Measurements from ENCODE around the gene BRD4. TPM values are rescaled to one million over a fixed set of nuclear protein-coding genes. Genes with fewer than 3 reads are reported as not detected.

The BRD4 gene
- total and polyA plus RNA-seq, 2 of the 13 experiments (the other 11 are each of a cell fraction or from before 2014, with no cell fraction given) = 10.5 to 11.4 TPM

DNA sequence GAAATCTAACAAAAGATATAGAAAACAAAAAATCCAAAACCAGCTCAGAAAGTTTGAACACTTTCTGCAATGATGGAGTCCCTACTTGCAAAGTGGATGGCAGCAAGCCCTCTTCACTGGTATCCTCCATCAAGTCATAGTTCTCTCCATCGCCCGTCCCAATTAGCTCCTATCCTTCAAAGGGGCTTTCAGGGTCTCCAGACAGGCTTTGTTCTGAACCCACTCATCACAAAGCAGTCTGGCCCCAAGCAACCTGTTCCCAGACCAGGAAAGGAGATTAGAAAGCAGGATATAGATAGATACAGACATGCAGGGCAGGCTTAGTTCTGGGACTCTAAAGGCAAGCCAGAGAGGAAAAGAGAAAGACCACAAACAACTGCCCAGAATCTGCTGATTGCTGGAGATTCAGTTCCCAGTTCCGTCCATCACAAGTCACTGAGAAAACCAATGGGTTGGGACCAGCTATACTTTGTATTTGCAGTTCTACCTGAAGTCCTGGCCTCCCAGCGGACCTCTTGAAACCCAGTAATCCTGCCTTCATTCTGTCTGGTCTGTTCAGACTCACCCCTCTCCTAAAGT, 52.9 kb downstream of the BRD4 start:
- no peak for DNase-seq (ENCODE audit: low spot score)
- TF ChIP-seq, protein P1, sequence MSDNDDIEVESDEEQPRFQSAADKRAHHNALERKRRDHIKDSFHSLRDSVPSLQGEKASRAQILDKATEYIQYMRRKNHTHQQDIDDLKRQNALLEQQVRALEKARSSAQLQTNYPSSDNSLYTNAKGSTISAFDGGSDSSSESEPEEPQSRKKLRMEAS (IDR thresholded peaks at IDR 0.05) = no peak
- TF ChIP-seq SP5 (CRISPR knock-in tag; IDR thresholded peaks at IDR 0.05; ENCODE audit: borderline replicate concordance, low read depth) (no peak), FOSL2 (CRISPR knock-in tag; IDR thresholded peaks at IDR 0.05) (no peak), SIN3A (IDR thresholded peaks at IDR 0.05; ENCODE audit: borderline replicate concordance, low read depth, low read length) (no peak), ZSCAN29 (CRISPR knock-in tag; conservative IDR thresholded peaks at IDR 0.05) (no peak), ZNF33B (CRISPR knock-in tag; IDR thresholded peaks at IDR 0.05) (no peak), TAF1 (CRISPR knock-in tag; IDR thresholded peaks at IDR 0.05) (no peak)
- TF ChIP-seq, protein P2, sequence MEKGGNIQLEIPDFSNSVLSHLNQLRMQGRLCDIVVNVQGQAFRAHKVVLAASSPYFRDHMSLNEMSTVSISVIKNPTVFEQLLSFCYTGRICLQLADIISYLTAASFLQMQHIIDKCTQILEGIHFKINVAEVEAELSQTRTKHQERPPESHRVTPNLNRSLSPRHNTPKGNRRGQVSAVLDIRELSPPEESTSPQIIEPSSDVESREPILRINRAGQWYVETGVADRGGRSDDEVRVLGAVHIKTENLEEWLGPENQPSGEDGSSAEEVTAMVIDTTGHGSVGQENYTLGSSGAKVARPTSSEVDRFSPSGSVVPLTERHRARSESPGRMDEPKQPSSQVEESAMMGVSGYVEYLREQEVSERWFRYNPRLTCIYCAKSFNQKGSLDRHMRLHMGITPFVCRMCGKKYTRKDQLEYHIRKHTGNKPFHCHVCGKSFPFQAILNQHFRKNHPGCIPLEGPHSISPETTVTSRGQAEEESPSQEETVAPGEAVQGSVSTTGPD (CRISPR knock-in tag; IDR thresholded peaks at IDR 0.05) = no peak
- TF ChIP-seq, protein P3, sequence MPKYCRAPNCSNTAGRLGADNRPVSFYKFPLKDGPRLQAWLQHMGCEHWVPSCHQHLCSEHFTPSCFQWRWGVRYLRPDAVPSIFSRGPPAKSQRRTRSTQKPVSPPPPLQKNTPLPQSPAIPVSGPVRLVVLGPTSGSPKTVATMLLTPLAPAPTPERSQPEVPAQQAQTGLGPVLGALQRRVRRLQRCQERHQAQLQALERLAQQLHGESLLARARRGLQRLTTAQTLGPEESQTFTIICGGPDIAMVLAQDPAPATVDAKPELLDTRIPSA (CRISPR knock-in tag; IDR thresholded peaks at IDR 0.05; ENCODE audit: borderline replicate concordance) = no peak
- TF ChIP-seq, protein P4, sequence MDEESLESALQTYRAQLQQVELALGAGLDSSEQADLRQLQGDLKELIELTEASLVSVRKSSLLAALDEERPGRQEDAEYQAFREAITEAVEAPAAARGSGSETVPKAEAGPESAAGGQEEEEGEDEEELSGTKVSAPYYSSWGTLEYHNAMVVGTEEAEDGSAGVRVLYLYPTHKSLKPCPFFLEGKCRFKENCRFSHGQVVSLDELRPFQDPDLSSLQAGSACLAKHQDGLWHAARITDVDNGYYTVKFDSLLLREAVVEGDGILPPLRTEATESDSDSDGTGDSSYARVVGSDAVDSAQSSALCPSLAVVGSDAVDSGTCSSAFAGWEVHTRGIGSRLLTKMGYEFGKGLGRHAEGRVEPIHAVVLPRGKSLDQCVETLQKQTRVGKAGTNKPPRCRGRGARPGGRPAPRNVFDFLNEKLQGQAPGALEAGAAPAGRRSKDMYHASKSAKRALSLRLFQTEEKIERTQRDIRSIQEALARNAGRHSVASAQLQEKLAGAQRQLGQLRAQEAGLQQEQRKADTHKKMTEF (CRISPR knock-in tag; IDR thresholded peaks at IDR 0.05) = no peak
- TF ChIP-seq, protein P5, sequence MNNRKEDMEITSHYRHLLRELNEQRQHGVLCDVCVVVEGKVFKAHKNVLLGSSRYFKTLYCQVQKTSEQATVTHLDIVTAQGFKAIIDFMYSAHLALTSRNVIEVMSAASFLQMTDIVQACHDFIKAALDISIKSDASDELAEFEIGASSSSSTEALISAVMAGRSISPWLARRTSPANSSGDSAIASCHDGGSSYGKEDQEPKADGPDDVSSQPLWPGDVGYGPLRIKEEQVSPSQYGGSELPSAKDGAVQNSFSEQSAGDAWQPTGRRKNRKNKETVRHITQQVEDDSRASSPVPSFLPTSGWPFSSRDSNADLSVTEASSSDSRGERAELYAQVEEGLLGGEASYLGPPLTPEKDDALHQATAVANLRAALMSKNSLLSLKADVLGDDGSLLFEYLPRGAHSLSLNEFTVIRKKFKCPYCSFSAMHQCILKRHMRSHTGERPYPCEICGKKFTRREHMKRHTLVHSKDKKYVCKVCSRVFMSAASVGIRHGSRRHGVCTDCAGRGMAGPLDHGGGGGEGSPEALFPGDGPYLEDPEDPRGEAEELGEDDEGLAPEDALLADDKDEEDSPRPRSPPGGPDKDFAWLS (CRISPR knock-in tag; IDR thresholded peaks at IDR 0.05; ENCODE audit: borderline replicate concordance) = no peak
- TF ChIP-seq, protein P6, sequence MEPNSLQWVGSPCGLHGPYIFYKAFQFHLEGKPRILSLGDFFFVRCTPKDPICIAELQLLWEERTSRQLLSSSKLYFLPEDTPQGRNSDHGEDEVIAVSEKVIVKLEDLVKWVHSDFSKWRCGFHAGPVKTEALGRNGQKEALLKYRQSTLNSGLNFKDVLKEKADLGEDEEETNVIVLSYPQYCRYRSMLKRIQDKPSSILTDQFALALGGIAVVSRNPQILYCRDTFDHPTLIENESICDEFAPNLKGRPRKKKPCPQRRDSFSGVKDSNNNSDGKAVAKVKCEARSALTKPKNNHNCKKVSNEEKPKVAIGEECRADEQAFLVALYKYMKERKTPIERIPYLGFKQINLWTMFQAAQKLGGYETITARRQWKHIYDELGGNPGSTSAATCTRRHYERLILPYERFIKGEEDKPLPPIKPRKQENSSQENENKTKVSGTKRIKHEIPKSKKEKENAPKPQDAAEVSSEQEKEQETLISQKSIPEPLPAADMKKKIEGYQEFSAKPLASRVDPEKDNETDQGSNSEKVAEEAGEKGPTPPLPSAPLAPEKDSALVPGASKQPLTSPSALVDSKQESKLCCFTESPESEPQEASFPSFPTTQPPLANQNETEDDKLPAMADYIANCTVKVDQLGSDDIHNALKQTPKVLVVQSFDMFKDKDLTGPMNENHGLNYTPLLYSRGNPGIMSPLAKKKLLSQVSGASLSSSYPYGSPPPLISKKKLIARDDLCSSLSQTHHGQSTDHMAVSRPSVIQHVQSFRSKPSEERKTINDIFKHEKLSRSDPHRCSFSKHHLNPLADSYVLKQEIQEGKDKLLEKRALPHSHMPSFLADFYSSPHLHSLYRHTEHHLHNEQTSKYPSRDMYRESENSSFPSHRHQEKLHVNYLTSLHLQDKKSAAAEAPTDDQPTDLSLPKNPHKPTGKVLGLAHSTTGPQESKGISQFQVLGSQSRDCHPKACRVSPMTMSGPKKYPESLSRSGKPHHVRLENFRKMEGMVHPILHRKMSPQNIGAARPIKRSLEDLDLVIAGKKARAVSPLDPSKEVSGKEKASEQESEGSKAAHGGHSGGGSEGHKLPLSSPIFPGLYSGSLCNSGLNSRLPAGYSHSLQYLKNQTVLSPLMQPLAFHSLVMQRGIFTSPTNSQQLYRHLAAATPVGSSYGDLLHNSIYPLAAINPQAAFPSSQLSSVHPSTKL (CRISPR knock-in tag; IDR thresholded peaks at IDR 0.05) = no peak
- ATAC-seq = no peak
- intact Hi-C loops (cut with micrococcal nuclease; ENCODE audit: unreplicated experiment) = no loop called here
- Histone ChIP-seq H3K27me3 (ENCODE audit: control insufficient read depth in 1 of 2, insufficient read depth in 2 of 2, low read length in 2 of 2) (no peaks in the 10 kb centered on the region), H3K4me3 (replicated peaks in 1 of 3; ENCODE audit: insufficient read depth in 1 of 3, low read depth in 2 of 3, low read length in 3 of 3) (no peak overlapping the region), H3K36me3 (replicated peaks in 1 of 2; ENCODE audit: control insufficient read depth in 1 of 2, insufficient read depth in 2 of 2, low read length in 2 of 2) (peaks cover 0 to 24% of the 10 kb centered on the region in 2 experiments; a peak in 3 of 5 replicates), H2AFZ (ENCODE audit: low read length) (no peak overlapping the region), H3K79me2 (ENCODE audit: insufficient read depth, low read length) (peaks cover 99% of the 10 kb centered on the region), H3K4me2 (ENCODE audit: low read depth, low read length) (no peak overlapping the region), H3K9me3 (ENCODE audit: low read length) (no peaks in the 10 kb centered on the region), H3K9ac (ENCODE audit: insufficient read depth, low read depth, low read length) (no peak overlapping the region), H4K20me1 (ENCODE audit: insufficient read depth, low read length) (peaks cover 95% of the 10 kb centered on the region), H3K27ac (ENCODE audit: extremely low read length, insufficient read depth, low read length) (no peak overlapping the region), H3K4me1 (ENCODE audit: insufficient read depth, low read length) (peaks cover 94% of the 10 kb centered on the region)
- ChIA-PET POLR2A (interaction anchor here (0.9 to 6.6 kb wide), 2 partner anchors 18 to 100 kb away, joined by 3 to 54 read pairs; no protein-coding TSS in a partner anchor), CTCF (ENCODE audit: low intra/inter-chr PET ratio, low total read pairs) (no interaction called here)
- no peak for FAIRE-seq
- WGBS (ENCODE audit: low lambda C conversion rate) = 90% methylated on average over 3 of the region's 4 CpGs
- no TSS peak for BruUV-seq (replicated peaks)
- in situ Hi-C loops (cut with HindIII; ENCODE audit: extremely low pct_ligation_motif_present, low pct_unique_long_range_greater_than_20kb) = no loop called here
